Choroid plexus epithelial cell (primary cell): ENCODE results near the gene CRHR1.

ENCODE experiments used
- DNase-seq: peaks from one replicate; pipeline ENCODE4 v3.0.0-alpha.2; 2010; ENCODE audit warnings: low read depth
- H3K4me3 ChIP-seq: 2 replicates; pipeline ENCODE4 v1.5.1; 2011; ENCODE audit warnings: low read depth, mild to moderate bottlenecking, control low read depth, low read length, moderate library complexity
- CTCF ChIP-seq: conservative IDR thresholded peaks from 2 replicates; pipeline ENCODE4 v1.5.1; 2011; ENCODE audit warnings: low read depth, mild to moderate bottlenecking, control low read depth, inconsistent platforms, low read length, moderate library complexity

The CRHR1 gene

GRCh38 chr17:45820052-45820780 is 36.1 kb downstream of the CRHR1 start:
- DNase-seq, result no peak
- no peak for TF ChIP-seq CTCF
- no peak overlapping the region for H3K4me3 ChIP-seq

- H3K4me3 ChIP-seq, result no peak overlapping the region
- TF ChIP-seq CTCF, result no peak
- DNase-seq, result no peak
Observed at GRCh38 chr17:45821147-45821546, 37.0 kb downstream of the CRHR1 start.

- H3K4me3 ChIP-seq, result no peak overlapping the region
- DNase-seq, result no peak
- no peak for TF ChIP-seq CTCF
Observed at GRCh38 chr17:45823598-45823997, 39.5 kb downstream of the CRHR1 start.

GRCh38 chr17:45824475-45824874 is 40.4 kb downstream of the CRHR1 start:
- no peak for DNase-seq
- H3K4me3 ChIP-seq, result no peak overlapping the region
- no peak for TF ChIP-seq CTCF

GRCh38 chr17:45824901-45825492 is 40.9 kb downstream of the CRHR1 start:
- H3K4me3 ChIP-seq, result no peak overlapping the region
- no peak for TF ChIP-seq CTCF
- DNase-seq, result no peak

- no peak overlapping the region for H3K4me3 ChIP-seq
- TF ChIP-seq CTCF, result no peak
- no peak for DNase-seq
Observed at GRCh38 chr17:45825792-45826191, 41.7 kb downstream of the CRHR1 start.
